Gastrocnemius medialis (tissue), 4 donors: ENCODE measurements around the gene YIF1A. TPM values are rescaled to one million over a fixed set of nuclear protein-coding genes. Genes with fewer than 3 reads are reported as not detected.

ENCODE experiments used
- ATAC-seq, 2 donors: fragments of 150-250 bp; one replicate each; pipeline ENCODE4 v1.9.1; 2016
- DNase-seq, 2 donors: peaks; one replicate each; pipeline ENCODE4 v3.0.0-alpha.2; 2019
- H3K27ac ChIP-seq, 4 donors: fragments of 200-600 bp; sonication (generic); 1 replicate in 1 of 4; 2 replicates in 3 of 4; pipeline ENCODE4 v1.5.1; 2016 to 2018; ENCODE audit warnings: mild to moderate bottlenecking in 2 of 4, moderate library complexity in 1 of 4
- H3K27me3 ChIP-seq, 3 donors: fragments of 200-600 bp; sonication (generic) in 2 of 3; 1 replicate in 1 of 3; 2 replicates in 2 of 3; pipeline versions ENCODE4 v1.5.1 to v1.6.0; 2016 to 2019; ENCODE audit warnings: mild to moderate bottlenecking in 1 of 3, moderate library complexity in 1 of 3
- H3K36me3 ChIP-seq, 2 donors: fragments of 200-600 bp; sonication (generic) in 1 of 2; one replicate each; pipeline ENCODE4 v1.5.1; 2017 to 2018
- H3K4me1 ChIP-seq, 2 donors: fragments of 200-600 bp; sonication (generic) in 1 of 2; one replicate each; pipeline ENCODE4 v1.5.1; 2016 to 2017; ENCODE audit warnings: mild to moderate bottlenecking in 2 of 2
- H3K4me3 ChIP-seq, 4 donors: fragments of 200-600 bp; sonication (generic) in 3 of 4; 1 replicate in 1 of 4; 2 replicates in 3 of 4; pipeline ENCODE4 v1.5.1; 2016 to 2019; ENCODE audit warnings: mild to moderate bottlenecking in 2 of 4
- H3K9me3 ChIP-seq, 3 donors: fragments of 200-600 bp; sonication (generic) in 2 of 3; 1 replicate in 1 of 3; 2 replicates in 2 of 3; pipeline ENCODE4 v1.5.1; 2016 to 2019
- CTCF ChIP-seq, 5 experiments: fragments of 450-650 bp in 3 of 5; fragments of 200-600 bp in 2 of 5; sonication (generic) in 2 of 5; IDR thresholded peaks in 4 of 5; conservative IDR thresholded peaks in 1 of 5; 1 replicate in 4 of 5; 2 replicates in 1 of 5; pipeline ENCODE4 v1.5.1; 2016 to 2019; ENCODE audit warnings: antibody characterized with exemption in 5 of 5, mild to moderate bottlenecking in 3 of 5, moderate library complexity in 3 of 5
- POLR2A ChIP-seq, 2 donors: fragments of 450-650 bp; IDR thresholded peaks; one replicate each; pipeline ENCODE4 v1.6.1; 2017; ENCODE audit warnings: antibody characterized with exemption in 2 of 2, mild to moderate bottlenecking in 2 of 2, moderate library complexity in 2 of 2
- in situ Hi-C, 4 donors: fragments of 200-750 bp; cut with MboI; loops; one replicate each; pipeline versions ENCODE4 v1.15.0 to v1.8.0; 2017; ENCODE audit warnings: low sequenced_read_pairs in 4 of 4
- intact Hi-C: fragments of 100-400 bp; cut with DNase I; formaldehyde crosslinking; loops from one replicate; pipeline ENCODE4 v1.15.1; 2023; ENCODE audit warnings: low total_unique reads
- total RNA-seq, 4 donors: library from RNA; depleted of rRNA; stranded (reverse); fragments of >200 nt; gene quantifications; one replicate each; pipeline versions ENCODE4 v1.1.0 to v1.2.3, GENCODE V29; 2016

YIF1A gene
- total RNA-seq, 4 donors from 2014 or later = 106 to 137 (median 113) TPM

- H3K4me3 ChIP-seq = no peak overlapping the region
- H3K27me3 ChIP-seq = no peaks in the 10 kb centered on the region
- in situ Hi-C loops = loop anchor here in 1 of 4 donors (10.0 kb wide), 1 partner anchor 61 kb away; no protein-coding TSS in a partner anchor
- ATAC-seq (no peak), DNase-seq (no peak)
- H3K4me1 ChIP-seq = peaks cover 24 to 38% of the 10 kb centered on the region in 2 donors
- intact Hi-C loops = no loop called here
- no peaks in the 10 kb centered on the region for H3K9me3 ChIP-seq
- H3K36me3 ChIP-seq = peaks cover 0 to 6% of the 10 kb centered on the region in 2 donors
- no peak overlapping the region for H3K27ac ChIP-seq
- no peak for TF ChIP-seq POLR2A (IDR thresholded peaks at IDR 0.05)
- no peak for TF ChIP-seq CTCF (IDR thresholded peaks at IDR 0.05 in 4 of 5, conservative IDR thresholded peaks at IDR 0.05 in 1 of 5)
Observed at GRCh38 chr11:66285250-66285947, 3.5 kb downstream of the YIF1A start.

GRCh38 chr11:66284526-66285078 lies 4.3 kb downstream of the YIF1A start:
- Histone ChIP-seq H3K36me3 (peaks cover 0 to 6% of the 10 kb centered on the region in 2 donors), H3K4me3 (no peak overlapping the region), H3K9me3 (no peaks in the 10 kb centered on the region), H3K4me1 (peaks cover 17 to 31% of the 10 kb centered on the region in 2 donors), H3K27me3 (no peaks in the 10 kb centered on the region), H3K27ac (no peak overlapping the region)
- ATAC-seq (no peak), DNase-seq (no peak)
- in situ Hi-C loops = loop anchor here in 1 of 4 donors (10.0 kb wide), 1 partner anchor 60 kb away; no protein-coding TSS in a partner anchor
- intact Hi-C loops = no loop called here
- TF ChIP-seq POLR2A (IDR thresholded peaks at IDR 0.05) = no peak
- TF ChIP-seq CTCF (IDR thresholded peaks at IDR 0.05 in 4 of 5, conservative IDR thresholded peaks at IDR 0.05 in 1 of 5) = no peak

- H3K36me3 ChIP-seq = peaks cover 0 to 6% of the 10 kb centered on the region in 2 donors
- H3K9me3 ChIP-seq = no peaks in the 10 kb centered on the region
- DNase-seq (no peak), ATAC-seq (no peak)
- TF ChIP-seq CTCF (IDR thresholded peaks at IDR 0.05 in 4 of 5, conservative IDR thresholded peaks at IDR 0.05 in 1 of 5) (no peak), POLR2A (IDR thresholded peaks at IDR 0.05) (no peak)
- peaks cover 16 to 28% of the 10 kb centered on the region in 2 donors for H3K4me1 ChIP-seq
- H3K4me3 ChIP-seq = no peak overlapping the region
- in situ Hi-C loops (loop anchor here in 1 of 4 donors (10.0 kb wide), 1 partner anchor 59 kb away; no protein-coding TSS in a partner anchor), intact Hi-C loops (no loop called here)
- H3K27me3 ChIP-seq = no peaks in the 10 kb centered on the region
- H3K27ac ChIP-seq = no peak overlapping the region
Observed at GRCh38 chr11:66283461-66284105, 5.4 kb downstream of the YIF1A start.

- H3K36me3 ChIP-seq = peaks cover 0 to 6% of the 10 kb centered on the region in 2 donors
- in situ Hi-C loops (loop anchor here in 1 of 4 donors (10.0 kb wide), 1 partner anchor 58 kb away; no protein-coding TSS in a partner anchor), intact Hi-C loops (loop anchor here (1.0 kb wide), 1 partner anchor 60 kb away; no protein-coding TSS in a partner anchor)
- H3K27me3 ChIP-seq = no peaks in the 10 kb centered on the region
- TF ChIP-seq POLR2A (IDR thresholded peaks at IDR 0.05) (no peak), CTCF (IDR thresholded peaks at IDR 0.05 in 4 of 5, conservative IDR thresholded peaks at IDR 0.05 in 1 of 5) (peak; percentile 95 to 99 (median 98))
- ATAC-seq = peak; percentile 84 to 85
- peak; percentile 84 to 92 for DNase-seq
- no peaks in the 10 kb centered on the region for H3K9me3 ChIP-seq
- no peak overlapping the region for H3K27ac ChIP-seq
- peaks cover 10 to 20% of the 10 kb centered on the region in 2 donors for H3K4me1 ChIP-seq
- H3K4me3 ChIP-seq = no peak overlapping the region
Observed at GRCh38 chr11:66282468-66283455, 6.2 kb downstream of the YIF1A start.
